ENCODE data around the gene THAP3. TPM values are rescaled to one million over a fixed set of nuclear protein-coding genes. Genes with fewer than 3 reads are reported as not detected.
"Not testable (repeated sequence)": the region's sequence is repeated elsewhere in the genome, so short reads cannot be mapped to it uniquely, and the experiment has no call there.

THAP3 gene
- total and polyA plus RNA-seq, 10 donors = 13.0 to 29.1 (median 17.4) TPM

DNA sequence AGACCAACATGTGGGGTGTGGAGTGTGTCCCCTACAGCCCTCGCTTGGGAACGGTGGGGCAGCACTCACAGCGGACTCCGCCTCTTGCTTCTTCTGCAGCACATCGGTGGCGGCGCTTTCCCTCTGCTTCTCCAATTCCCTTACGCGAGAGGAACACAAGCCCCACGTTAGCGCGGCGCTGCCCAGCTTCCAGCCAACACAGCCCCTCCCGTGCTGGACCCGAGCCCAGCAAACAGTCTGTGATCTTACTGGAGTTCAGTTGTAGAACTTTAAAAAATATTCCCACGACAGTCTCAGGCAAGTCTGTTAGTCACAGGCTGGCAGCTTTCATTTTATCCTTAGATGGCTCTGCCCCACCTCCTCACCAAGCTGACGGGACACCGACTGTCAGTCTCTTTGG, 13.6 kb downstream of the THAP3 start:
- Histone ChIP-seq H3K27me3 (replicated peaks in 1 of 7) (no peaks in the 10 kb centered on the region), H3K4me3 (no peak overlapping the region), H3K4me1 (no peaks in the 10 kb centered on the region), H3K36me3 (peaks cover 0 to 99% (median 89%) of the 10 kb centered on the region in 6 donors), H3K27ac (peak overlapping the region in 2 of 8 donors; percentile 28 to 41), H3K9me3 (no peaks in the 10 kb centered on the region)
- intact Hi-C loops (cut with DNase I; ENCODE audit: low total_unique reads) = no loop called here
- no peak for DNase-seq
- TF ChIP-seq, protein P1, sequence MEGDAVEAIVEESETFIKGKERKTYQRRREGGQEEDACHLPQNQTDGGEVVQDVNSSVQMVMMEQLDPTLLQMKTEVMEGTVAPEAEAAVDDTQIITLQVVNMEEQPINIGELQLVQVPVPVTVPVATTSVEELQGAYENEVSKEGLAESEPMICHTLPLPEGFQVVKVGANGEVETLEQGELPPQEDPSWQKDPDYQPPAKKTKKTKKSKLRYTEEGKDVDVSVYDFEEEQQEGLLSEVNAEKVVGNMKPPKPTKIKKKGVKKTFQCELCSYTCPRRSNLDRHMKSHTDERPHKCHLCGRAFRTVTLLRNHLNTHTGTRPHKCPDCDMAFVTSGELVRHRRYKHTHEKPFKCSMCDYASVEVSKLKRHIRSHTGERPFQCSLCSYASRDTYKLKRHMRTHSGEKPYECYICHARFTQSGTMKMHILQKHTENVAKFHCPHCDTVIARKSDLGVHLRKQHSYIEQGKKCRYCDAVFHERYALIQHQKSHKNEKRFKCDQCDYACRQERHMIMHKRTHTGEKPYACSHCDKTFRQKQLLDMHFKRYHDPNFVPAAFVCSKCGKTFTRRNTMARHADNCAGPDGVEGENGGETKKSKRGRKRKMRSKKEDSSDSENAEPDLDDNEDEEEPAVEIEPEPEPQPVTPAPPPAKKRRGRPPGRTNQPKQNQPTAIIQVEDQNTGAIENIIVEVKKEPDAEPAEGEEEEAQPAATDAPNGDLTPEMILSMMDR (IDR thresholded peaks at IDR 0.05 in 8 of 11, conservative IDR thresholded peaks at IDR 0.05 in 3 of 11) = no peak
- no peak for TF ChIP-seq POLR2A (IDR thresholded peaks at IDR 0.05)
- TF ChIP-seq POLR2AphosphoS5 (IDR thresholded peaks at IDR 0.05) = peak; percentile 14 to 60 (median 55)
- 79 to 90% (median 87%) methylated on average over 15 to 18 of the region's 18 CpGs for WGBS, 5 donors

DNA sequence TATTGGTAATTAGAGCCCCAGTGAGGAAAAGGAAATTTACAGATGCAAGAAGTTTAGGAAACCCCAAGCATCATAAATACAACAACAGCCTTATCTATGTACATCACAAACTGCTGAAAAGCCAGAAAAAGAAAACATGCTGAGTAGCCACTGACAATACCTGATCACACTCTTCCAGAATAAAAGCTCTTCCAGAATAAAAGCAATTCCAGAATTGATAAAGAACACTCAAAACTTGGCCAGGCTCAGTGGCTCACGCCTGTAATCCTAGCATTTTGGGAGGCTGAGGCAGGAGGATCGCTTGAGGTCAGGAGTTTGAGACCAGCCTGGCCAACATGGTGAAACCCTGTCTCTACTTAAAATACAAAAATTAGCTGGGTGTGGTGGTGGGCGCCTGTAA, 16.2 kb downstream of the THAP3 start:
- H3K4me3 ChIP-seq; intact Hi-C loops (cut with DNase I; ENCODE audit: low total_unique reads); H3K27me3 ChIP-seq (replicated peaks in 1 of 7); H3K9me3 ChIP-seq; DNase-seq; H3K4me1 ChIP-seq; H3K27ac ChIP-seq: not testable (repeated sequence)
- 91 to 97% (median 95%) methylated on average over 3 of the region's 3 CpGs for WGBS, 5 donors
- H3K36me3 ChIP-seq = peaks cover 0 to 99% (median 85%) of the 10 kb centered on the region in 6 donors

DNA sequence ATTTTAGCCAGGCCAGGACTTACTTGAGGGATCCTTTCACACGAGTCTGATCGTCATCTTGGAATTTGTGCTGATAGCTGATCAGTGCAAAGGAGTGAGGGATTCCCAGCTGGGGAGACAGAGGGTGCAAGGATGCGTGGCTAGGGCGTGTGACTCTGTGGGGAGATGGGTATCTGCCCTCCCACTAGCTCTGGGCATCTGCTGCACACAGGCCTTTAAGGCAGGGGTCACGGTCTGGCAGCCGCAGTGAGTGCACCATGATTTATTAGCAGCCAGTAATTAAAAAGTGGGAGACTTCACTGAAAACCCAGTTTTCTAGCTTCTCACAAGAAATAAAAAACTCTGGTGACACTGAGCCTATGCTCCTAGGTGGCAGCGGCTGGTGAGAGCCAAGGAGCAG, 20.4 kb downstream of the THAP3 start:
- Histone ChIP-seq H3K4me3 (no peak overlapping the region), H3K36me3 (peaks cover 0 to 82% (median 49%) of the 10 kb centered on the region in 6 donors), H3K27ac (no peak overlapping the region), H3K9me3 (no peaks in the 10 kb centered on the region), H3K27me3 (replicated peaks in 1 of 7) (no peaks in the 10 kb centered on the region), H3K4me1 (peaks cover 0 to 8% (median 0%) of the 10 kb centered on the region in 6 donors)
- WGBS, 5 donors = 92 to 97% (median 94%) methylated on average over 7 of the region's 7 CpGs
- TF ChIP-seq, protein P1 (IDR thresholded peaks at IDR 0.05 in 8 of 11, conservative IDR thresholded peaks at IDR 0.05 in 3 of 11) = no peak
- no peak for TF ChIP-seq POLR2A (IDR thresholded peaks at IDR 0.05)
- TF ChIP-seq POLR2AphosphoS5 (IDR thresholded peaks at IDR 0.05) = no peak
- intact Hi-C loops (cut with DNase I; ENCODE audit: low total_unique reads) = loop anchor here (5.0 kb wide), 1 partner anchor 158 kb away; no protein-coding TSS in a partner anchor
- DNase-seq = no peak

DNA sequence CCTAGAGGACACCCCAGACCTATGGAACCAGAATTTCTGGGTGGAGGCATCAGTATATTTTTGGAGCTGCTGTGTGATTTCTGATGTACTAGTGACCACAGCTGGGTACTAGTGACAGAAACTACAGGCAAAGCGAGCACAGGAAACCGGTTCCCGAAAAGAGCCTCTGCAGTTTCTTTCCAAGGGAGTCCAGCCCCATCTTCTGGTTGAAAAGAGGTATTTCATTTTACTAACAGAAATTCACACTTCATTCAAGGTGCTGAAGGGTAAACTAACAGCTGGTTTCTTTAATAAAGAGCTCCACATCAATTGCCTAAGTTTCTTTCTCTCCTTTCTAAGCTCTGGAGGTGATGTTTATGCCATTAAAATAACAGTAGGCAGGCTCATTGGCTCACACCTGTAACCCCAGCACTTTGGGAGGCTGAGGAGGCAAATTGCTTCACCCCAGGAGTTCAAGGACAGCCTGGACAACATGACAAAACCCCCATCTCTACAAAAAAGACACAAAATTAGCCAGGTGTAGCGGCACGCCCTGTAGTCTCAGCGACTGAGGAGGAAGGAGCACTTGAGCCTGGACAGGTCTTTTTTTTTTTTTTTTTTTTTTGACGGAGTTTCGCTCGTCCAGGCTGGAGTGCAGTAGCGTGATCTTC, 22.0 kb downstream of the THAP3 start:
- intact Hi-C loops (cut with DNase I; ENCODE audit: low total_unique reads) = loop anchor here (5.0 kb wide), 1 partner anchor 159 kb away; no protein-coding TSS in a partner anchor
- TF ChIP-seq POLR2AphosphoS5 (IDR thresholded peaks at IDR 0.05) (no peak), POLR2A (IDR thresholded peaks at IDR 0.05) (no peak)
- TF ChIP-seq, protein P1 (IDR thresholded peaks at IDR 0.05 in 8 of 11, conservative IDR thresholded peaks at IDR 0.05 in 3 of 11) = peak in 9 of 11 experiments; percentile 47 to 69 (median 57)
- Histone ChIP-seq H3K36me3 (peaks cover 0 to 83% (median 46%) of the 10 kb centered on the region in 6 donors), H3K27ac (no peak overlapping the region), H3K4me3 (no peak overlapping the region), H3K27me3 (replicated peaks in 1 of 7) (no peaks in the 10 kb centered on the region), H3K9me3 (no peaks in the 10 kb centered on the region), H3K4me1 (peaks cover 0 to 8% (median 0%) of the 10 kb centered on the region in 6 donors)
- no peak for DNase-seq
- 58 to 66% (median 66%) methylated on average over 10 of the region's 10 CpGs for WGBS, 5 donors

Measured in spleen (tissue), 11 donors.